ENCODE measurements around the gene PKNOX1.
"Not testable (repeated sequence)": the region's sequence is repeated elsewhere in the genome, so short reads cannot be mapped to it uniquely, and the experiment has no call there.

Gene PKNOX1, protein sequence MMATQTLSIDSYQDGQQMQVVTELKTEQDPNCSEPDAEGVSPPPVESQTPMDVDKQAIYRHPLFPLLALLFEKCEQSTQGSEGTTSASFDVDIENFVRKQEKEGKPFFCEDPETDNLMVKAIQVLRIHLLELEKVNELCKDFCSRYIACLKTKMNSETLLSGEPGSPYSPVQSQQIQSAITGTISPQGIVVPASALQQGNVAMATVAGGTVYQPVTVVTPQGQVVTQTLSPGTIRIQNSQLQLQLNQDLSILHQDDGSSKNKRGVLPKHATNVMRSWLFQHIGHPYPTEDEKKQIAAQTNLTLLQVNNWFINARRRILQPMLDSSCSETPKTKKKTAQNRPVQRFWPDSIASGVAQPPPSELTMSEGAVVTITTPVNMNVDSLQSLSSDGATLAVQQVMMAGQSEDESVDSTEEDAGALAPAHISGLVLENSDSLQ

GRCh38 chr21:42973991-42974831, at the start of gene PKNOX1:
PKNOX1 (plus strand) TSS chr21:42974562; CDS start chr21:43004382, 29,820 bp downstream.
- peak; percentile 98 for DNase-seq (ENCODE audit: low spot score)

DNA sequence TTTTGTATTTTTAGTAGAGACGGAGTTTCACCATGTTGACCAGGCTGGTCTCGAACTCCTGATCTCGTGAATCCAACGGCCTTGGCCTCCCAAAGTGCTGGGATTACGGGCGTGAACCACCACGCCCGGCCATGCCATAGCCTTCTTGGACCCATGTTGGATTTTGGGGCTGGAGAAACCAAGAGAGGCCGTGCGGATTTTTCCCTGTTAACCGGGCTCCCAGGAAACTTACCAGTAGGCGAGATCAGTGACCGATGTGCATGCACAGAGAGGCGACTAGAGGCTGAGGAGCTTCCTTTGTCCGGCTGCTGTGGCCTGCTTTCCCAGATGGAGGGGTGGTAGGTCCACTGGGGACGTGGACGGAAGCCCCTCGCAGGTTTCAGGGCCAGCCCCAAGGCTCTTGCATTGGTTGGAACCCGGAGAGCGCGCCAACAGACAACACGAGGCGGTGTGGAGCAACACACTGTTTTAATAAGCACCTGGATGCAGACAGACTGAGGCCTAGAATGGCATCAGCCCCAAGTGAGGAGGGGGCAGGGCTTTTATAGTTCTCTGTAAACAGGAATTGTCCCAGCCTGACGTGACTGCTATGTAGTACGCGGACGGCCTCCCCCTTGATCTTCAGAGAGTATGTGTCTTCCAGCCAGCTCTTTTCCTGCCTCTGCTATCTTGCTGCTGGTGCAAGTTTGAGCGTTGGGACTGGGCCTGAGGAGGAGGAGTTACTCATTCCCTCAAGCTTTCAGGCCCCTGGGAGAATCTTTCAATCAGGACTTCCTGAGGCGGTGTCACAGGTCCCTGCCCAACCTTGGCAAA, 49.0 kb upstream of the PKNOX1 start, which contains the start of gene ERVH48-1:
ERVH48-1 (minus strand) TSS at position 517 of the 813 bp plus-strand sequence. CDS start 6,624 bp downstream, outside the sequence.
- DNase-seq (ENCODE audit: low spot score), result no peak

DNA sequence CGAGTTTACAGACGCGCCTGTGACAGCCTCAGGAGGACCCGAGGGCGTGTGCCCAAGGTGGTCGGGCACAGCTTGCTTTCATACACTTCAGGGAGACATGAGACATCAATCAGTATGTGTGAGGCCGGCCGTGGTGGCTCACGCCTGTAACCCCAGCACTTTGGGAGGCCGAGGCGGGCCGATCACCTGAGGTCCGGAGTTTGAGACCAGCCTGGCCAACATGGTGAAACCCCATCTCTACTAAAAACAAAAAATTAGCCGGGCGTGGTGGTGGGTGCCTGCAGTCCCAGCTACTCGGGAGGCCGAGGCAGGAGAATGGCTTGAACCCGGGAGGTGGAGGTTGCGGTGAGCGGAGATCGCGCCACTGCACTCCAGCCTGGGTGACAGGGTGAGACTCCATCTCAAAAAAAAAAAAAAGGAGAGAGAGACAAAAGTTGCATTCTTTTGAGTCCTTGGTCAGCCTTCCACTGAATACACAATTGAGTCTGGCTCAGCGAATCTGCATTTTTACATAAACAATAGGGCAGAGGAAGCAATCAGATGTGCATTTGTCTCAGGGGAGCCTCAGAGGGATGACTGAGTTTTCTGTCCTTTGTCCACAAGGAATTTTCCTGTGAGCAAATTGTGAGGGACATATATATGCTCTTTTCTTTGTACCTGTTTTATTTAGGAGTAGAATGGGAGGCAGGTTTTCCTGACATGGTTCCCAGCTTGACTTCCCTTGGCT, 46.7 kb upstream of the PKNOX1 start:
- DNase-seq (ENCODE audit: low spot score), result not testable (repeated sequence)

- DNase-seq (ENCODE audit: low spot score), result no peak
Measured at GRCh38 chr21:42929969-42930368, 44.4 kb upstream of the PKNOX1 start.

- DNase-seq (ENCODE audit: low spot score), result no peak
Measured at GRCh38 chr21:42931560-42932235, 42.7 kb upstream of the PKNOX1 start.

DNA sequence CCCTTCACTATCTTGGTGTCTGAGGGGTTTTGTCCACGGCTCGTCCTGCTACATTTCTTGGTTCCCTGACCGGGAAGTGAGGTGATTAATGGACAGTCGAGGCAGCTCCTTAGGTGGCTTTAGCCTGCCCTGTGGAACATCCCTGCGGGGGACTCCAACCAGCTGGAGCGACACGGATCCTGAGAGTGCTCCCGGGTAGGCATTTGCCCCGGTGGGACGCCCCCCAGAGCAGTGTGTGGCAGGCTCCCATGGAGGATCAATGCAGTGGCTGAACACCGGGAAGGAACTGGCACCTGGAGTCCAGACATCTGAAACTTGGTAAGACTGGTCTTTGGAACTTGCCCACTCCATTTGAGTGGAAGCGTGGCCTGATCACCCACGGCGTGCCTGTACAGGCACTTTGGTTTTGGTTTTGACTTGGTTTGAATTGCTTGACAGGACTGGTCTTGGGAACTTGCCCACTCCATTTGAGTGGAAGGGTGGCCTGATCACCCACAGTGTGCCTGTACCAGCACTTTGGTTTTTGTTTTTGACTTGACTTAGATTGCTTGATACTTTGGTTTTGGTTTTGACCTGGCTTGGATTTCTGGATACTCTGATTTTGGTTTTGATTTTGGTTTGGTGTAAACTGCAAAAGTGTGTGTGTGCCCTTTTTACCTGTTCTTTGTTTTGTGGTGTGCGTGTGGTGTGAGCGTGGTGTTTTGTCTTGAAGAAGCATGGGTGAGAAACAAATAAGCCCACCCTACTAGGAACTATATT, 41.8 kb upstream of the PKNOX1 start:
- DNase-seq (ENCODE audit: low spot score), result not testable (repeated sequence)

DNA sequence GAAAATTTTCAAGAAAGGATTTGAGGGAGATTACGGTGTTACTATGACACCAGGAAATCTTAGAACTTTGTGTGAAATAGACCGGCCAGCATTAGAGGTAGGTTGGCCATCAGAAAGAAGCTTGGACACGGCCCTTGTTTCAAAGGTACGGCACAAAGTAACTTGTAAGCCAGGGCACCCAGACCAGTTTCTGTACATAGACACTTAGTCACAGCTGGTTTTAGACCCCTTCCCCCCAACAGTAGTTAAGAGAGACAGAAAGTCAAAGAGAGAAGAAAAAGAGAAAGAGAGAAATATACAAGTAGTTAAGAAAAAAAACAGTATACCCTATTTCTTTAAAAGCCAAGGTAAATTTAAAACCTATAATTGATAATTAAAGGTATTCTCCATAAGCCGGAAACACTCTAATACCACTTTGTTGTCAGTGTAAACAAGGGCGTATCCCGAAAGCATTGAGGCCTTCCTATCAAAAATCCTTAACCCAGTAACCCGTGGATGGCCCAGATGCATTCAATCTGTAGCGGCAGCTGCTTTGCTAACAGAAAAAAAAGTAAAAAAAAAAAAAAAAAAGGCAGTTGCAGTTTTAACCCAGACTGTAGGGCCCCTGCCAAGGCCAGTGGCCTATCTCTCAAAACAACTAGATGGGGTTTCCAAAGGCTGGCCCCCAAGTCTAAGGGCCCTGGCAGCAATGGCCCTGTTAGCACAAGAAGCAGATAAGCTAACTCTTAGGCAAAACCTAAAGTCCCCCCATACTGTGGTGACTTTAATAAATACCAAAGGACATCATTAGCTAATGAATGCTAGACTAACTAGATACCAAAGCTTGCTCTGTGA, 41.0 kb upstream of the PKNOX1 start:
- DNase-seq (ENCODE audit: low spot score), result not testable (repeated sequence)

DNA sequence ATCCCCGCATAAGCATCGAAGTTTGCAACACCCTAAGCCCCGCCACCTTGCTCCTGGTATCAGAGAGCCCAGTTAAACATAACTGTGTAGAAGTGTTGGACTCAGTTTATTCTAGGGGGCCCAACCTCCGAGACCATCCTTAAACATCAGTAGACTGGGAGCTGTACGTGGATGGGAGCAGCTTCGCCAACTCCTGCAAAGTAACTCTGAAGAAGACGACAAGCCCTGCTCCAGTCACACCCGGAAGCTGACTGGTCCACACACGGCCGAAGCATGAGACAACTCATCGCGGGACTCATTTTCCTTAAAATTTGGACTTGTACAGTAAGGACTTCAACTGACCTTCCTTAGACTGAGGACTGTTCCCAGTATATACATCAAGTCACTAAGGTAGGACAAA, 40.4 kb upstream of the PKNOX1 start:
- DNase-seq (ENCODE audit: low spot score), result not testable (repeated sequence)

- not testable (repeated sequence) for DNase-seq (ENCODE audit: low spot score)
Measured at GRCh38 chr21:42936360-42936759, 38.0 kb upstream of the PKNOX1 start.

DNA sequence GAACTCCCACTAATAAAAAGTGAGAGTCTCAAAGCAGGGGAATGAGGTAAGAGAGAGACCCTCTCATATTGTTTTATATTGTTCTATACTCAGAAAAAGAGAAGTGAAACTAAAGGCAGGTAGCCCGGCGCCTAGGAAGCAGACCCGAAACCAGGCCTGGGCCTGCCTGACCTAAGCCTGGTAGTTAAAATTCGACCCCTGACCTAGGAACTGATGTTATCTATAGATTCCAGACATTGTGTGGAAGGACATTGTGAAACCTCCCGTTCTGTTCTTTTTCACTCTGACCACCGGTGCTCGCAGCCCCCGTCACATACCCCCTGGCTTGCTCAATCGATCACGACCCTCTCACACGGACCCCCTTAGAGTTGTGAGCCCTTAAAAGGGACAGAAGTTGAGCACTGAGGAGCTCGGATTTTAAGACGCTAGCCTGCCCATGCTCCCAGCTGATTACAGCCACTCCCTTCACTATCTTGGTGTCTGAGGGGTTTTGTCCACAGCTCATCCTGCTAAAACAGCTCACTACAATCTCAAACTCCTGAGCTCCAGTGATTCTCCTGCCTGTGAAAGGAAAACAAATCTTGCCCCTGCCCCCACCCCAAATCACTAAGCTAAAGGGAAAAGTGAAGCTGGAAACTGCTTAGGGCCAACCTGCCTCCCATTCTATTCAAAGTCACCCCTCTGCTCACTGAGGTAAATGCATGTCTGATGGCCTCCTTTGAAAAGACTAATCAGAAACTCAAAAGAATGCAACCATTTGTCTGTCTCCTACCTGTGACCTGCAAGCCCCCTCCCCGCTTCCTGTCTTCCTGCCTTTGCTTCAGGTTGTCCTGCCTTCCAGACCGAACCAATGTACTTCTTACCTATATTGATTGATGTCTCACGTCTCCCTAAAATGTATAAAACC, 37.1 kb upstream of the PKNOX1 start:
- not testable (repeated sequence) for DNase-seq (ENCODE audit: low spot score)

DNA sequence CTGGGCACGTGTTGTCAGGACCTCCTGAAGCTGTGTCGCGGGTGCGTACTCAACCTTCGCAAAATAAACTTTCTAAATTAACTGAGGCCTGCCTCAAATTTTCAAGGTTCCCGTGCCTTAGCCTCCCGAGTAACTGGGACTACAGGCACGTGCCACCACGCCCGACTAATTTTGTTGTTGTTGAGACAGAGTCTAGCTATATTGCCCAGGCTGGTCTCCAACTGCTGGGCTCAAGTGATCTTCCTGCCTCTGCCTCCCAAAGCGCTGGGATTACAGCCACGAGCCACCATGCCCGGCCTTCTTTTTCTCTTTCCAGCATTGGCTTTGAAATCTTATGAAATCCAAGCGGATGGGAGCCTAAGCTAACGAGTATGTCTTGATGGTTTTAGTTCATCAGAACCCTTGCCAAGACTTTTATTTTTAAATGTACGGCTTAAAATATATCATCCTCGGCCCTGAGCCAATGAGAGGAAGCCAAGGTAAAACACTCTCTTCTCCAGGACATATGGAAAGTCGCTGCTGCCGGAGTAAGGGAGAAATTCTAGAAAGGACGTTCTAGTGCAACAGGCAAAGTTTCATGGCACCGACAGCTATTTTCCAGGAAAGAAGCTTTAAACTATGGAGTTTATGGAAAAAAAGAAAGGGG, 36.3 kb upstream of the PKNOX1 start:
- no peak for DNase-seq (ENCODE audit: low spot score)

- not testable (repeated sequence) for DNase-seq (ENCODE audit: low spot score)
Measured at GRCh38 chr21:42938606-42938995, 35.8 kb upstream of the PKNOX1 start.

- DNase-seq (ENCODE audit: low spot score), result peak; percentile 87
Measured at GRCh38 chr21:42939582-42940413, 34.6 kb upstream of the PKNOX1 start.

GRCh38 chr21:42941696-42942085, 32.7 kb upstream of the PKNOX1 start:
- DNase-seq (ENCODE audit: low spot score), result no peak

DNA sequence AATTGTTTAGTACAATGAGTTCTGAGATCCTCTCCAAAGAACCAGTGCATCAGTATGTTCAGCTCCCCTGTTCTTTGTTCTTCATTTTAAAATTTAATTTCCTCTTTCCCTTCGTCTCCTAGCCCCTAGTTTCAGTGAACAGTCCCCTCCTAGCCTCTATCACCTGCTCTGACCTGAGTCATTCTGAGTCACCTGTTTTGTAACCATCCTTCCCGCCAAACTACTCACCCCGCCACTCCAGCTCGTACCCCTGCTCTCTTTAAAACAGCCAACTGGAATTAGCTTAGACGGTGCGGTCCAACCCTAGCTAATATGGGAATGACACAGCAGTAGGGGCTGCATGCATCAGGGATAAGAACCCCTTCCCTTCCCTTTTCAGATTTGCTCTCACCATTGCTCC, 32.1 kb upstream of the PKNOX1 start:
- DNase-seq (ENCODE audit: low spot score), result no peak

- not testable (repeated sequence) for DNase-seq (ENCODE audit: low spot score)
Measured at GRCh38 chr21:42949094-42949755, 25.1 kb upstream of the PKNOX1 start.
